Stimulated activated CD4-positive, alpha-beta T cell treated with anti-CD3 and anti-CD28 coated beads, Interleukin-4, amount 100 ng/mL, for 24 hours (primary cell): Measurements from ENCODE around the gene RNF14.
"Not testable (repeated sequence)": the region's sequence is repeated elsewhere in the genome, so short reads cannot be mapped to it uniquely, and the experiment has no call there.

ENCODE experiments used
- DNase-seq: peaks from one replicate; pipeline ENCODE4 v3.0.0-alpha.2; 2020

RNF14 gene

DNA sequence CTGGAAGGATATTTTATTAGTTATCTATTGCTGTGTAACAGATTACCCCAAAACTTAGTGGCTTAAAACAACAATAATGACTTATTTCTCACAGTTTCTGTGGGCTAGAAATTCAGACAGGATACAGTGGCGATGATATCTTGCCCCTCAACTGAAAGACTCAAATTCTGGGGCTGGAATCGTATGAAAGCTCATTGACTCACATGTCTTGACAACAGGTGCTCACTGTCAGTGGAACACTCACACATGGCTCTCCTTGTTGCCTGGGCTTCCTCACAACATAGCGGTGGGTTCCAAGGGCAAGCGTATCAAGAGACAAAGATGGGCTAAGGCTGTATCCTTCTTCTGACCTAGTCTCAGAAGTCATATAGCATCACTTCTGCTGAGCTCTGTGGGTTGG, 47.7 kb downstream of the RNF14 start:
- DNase-seq: peak; percentile 68

DNA sequence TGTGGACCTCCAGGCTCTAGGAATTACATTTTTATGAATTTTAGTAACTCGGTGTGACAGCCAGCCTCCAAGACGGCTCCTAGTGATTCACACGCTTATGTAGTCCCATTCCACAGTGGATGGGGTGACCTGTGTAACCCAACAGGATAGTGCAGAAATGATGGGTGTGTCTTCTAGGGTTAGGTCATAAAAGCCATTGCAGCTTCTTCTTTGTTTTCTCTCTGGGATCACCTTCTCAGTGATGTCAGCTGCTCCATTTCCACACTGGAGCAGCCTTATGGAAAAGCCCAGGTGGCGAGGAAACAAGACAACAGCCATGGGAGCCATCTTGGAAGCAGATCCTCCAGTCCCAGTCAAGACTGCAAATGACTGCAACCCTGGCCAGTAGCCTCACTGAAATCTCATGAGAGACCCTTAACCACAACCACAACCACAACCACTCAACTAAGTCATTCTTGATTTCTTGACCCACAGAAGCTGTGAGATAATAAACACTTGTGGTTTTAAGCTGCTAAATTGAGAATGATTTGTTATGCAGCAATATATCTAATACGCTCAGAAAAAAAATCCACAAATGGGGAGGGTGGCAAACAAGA, 49.0 kb downstream of the RNF14 start:
- peak; percentile 14 for DNase-seq

DNA sequence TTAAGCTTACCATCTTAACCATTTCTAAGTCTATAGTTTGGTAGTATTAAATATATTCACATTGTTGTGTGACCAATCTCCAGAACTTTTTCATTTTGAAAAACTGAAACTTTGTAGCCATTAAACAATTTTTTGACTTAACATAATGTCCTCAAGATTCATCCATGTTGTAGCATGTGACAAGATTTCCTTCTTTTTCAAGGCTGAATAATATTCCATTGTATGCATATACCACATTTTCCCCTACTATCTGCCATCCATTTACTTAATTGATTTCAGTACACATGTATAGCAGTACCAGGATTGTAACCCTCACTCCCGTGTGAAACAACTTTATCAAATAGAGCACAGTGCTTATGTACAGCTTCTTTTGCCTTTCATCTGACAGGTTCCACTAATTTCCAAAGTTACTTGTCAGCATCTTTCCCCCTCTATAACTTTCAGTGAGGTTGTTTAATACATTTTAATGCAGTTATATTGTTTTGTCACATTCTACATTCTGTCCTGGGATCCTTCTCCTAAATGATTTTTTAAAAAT, 51.3 kb downstream of the RNF14 start:
- no peak for DNase-seq

DNA sequence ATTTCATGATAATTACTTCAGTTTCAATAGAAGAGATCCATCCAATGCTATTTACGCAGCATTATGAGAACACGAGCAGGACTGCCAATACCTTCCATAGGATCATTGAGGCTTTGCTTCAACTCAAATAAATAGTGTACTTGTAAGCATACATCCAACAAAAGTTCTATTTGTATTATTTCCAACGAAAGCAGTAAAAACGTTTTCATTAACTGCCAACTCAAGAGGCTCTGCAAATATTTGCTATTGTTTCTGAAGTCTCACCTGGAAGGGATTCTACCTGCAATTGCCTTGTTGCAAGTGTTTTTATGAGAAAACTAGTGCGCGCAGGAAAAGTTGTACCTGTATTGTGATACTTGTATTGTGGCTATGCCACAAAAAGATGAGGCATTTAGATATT, 54.9 kb downstream of the RNF14 start:
- DNase-seq: no peak

DNA sequence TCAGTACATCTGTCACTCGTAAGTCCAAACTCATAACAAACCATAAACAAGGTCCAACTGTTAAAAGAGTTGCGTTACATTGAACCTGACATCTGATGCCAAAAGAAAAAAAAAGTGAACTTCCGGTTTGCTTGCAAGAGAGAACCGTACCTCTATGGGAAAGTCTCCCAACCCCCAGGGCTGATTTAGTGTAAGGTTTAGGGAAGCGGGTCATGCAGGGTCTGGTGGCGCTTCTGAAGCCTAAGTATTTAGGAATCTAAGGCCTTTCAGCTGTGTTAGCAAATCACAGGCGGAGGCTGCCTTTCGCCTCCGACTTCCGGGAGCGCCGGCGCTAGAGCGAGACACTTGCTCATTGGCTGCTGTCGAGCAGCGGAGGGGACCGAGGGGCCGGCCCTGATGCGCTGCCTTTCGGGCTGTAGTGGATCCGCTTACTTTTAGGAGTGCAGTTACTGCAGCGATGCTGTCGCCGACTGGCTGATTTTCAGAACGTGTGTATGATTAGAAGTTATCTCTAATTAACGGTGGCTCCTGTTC, 55.9 kb downstream of the RNF14 start:
- DNase-seq: peak; percentile 87

DNA sequence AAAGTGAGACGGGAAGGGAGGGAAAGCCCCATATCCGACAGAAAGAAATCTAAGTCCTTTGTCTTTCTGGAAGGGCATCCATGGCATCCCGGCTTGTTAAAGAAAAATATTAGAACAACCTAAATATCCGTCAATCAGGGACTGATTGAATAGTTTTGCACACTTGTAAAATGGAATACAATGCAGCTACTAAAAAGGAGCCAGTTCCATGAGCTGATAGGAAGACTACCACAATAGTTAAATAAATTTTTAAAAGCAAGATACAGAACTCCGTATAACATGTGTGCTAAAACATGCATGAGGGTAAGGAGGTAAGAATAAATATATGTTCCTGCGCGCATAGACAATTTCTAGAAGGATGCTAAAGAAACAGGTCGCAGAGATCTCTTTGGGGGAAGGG, 56.7 kb downstream of the RNF14 start:
- no peak for DNase-seq

DNA sequence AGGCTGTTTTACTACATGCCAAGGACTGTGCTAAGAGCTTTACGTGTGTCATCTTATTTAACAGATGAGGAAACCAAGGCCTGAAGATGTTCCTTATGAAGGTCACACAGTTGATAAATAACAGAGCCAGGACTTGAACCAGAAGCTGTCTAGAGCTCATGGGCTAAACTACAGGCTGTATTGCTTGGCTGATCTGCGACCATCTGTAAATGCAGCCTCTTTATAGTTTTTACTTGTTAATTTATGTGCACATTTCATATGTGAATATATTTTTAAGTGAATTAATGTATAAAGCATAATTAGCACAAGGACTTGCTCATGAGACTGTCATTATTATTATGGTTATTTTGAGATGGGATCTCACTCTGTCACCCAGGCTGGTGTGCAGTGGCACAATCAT, 63.2 kb downstream of the RNF14 start:
- DNase-seq: no peak

DNA sequence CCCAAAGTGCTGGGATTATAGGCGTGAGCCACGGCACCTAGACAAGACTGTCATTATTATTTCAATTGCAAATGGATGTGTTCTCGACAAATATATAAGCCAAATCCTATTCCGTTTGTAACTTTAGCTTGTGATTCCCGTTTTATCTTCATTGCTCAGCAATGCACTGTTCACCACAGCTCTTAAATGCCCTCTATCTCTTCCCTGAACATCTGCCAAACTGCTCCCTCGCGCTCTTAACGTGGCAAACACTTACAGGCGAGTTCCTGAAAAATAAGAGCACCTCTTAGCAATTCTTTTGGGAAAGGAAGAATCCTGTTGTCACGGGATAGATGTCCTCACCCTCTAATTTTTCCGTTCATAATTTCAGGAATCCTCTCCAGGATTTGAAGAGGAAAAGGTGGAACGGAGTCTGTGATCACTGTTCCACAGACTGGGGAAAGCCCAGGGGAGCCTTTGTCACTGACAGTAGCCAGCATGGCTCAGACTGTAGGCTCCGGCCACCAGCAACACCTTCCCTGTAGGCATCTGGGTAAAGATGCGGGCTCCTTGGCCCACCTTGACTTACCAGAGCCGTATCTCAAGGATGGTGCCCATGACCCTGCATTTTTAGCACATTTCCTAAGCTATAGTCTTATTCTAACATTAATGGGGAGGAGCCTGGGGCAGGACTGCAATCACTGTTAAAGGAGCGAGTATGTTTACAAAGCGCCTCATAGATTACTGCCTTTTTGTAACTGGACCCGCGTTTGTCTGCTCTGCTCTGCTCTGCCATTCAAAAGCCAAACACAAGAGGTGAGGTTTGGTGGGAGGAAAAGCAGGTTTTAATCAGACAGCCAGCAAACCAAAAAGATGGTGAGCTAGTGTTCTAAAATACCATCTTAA, 64.1 kb downstream of the RNF14 start:
- DNase-seq: no peak

DNA sequence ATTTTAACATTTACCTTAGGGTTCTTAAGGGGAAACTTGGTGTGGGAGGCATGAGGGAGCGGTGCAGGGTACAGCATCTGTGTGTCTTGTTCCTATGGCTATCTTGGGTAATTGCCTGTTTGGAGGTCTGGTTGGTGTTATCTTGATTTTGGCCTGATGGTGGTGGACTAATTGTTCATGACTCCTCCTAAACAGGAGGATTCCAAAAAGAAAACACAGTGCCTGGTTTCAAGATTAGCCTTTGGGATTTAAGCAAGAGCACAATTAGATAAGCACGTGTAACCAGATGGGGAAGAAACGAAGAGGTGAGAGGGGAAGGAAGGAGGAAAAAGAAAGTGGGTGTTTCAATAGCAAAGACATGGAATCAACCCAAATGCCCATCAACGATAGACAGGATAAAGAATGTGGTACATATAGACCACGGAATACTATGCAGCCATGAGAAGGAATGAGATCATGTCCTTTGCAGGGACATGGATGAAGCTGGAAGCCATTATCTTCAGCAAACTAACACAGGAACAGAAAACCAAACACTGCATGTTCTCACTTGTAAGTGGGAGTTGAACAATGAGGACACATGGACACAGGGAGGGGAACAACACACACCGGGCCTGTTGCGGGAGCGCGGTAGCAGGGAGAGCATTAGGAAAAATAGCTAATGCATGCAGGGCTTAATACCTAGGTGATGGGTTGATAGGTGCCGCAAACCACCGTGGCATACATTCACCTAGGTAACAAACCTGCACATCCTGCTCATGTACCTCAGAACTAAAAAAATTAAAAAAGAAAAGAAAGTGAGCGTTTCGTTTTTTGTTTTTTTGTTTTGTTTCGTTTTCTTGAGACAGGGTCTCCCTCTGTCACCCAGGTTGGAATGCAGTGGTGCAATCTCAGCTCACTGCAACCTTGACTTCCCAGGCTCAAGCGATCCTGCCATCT, 65.0 kb downstream of the RNF14 start:
- not testable (repeated sequence) for DNase-seq

DNA sequence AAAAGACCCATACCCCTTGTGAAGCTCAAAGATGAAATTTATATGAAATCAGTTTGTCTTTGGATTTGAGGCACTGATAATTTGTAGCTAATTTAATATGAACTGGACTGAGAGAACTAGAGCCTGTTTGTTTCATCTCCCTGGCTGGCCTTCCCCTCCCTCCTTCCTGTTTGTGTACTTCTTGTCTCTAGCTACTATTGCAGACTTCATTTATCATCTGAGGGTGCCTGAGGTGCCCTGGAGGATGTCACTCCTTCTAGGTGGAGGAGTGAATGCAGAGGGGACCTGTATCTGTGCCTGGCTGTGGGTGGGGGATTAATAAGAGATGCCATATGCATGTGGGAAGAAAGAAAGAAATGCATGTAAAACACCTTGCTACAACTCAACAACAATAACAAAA, 66.1 kb downstream of the RNF14 start:
- no peak for DNase-seq

DNA sequence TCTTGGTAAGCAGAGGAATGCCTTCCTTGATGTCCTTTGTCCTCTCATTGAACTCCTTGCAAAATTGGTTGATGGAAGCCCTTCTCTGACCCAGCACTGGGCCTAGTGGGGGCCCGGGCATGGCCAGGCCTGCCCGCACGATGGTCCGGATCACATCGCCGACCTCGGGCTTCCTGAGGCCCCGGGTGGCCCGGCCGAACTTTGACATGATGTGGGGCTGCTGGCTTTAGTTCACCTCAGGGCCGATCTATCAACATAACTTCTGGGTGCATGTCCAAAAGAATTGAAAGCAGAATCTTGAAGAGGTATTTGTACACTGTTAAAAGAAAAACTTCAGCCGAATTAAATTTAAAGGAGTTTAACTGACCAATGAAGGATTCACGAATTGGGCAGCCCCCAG, 68.0 kb downstream of the RNF14 start:
- DNase-seq: no peak

DNA sequence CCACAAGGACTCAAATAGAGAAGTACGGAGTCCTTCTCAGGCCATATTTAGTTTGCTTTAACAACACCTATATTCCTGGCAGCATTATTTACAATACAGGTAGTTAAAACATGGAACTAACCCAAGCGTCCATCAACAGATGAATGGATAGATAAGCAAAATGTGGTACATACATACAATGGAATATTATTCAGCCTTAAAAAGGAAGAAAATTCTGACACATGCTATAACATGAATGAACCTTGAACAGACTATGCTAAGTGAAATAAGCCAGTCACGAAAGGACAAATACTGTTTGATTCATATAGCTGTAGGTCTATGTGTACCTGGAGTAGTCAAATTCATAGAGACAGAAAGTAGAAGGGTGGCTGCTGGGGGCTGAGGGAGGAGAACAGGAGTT, 68.7 kb downstream of the RNF14 start:
- not testable (repeated sequence) for DNase-seq

DNA sequence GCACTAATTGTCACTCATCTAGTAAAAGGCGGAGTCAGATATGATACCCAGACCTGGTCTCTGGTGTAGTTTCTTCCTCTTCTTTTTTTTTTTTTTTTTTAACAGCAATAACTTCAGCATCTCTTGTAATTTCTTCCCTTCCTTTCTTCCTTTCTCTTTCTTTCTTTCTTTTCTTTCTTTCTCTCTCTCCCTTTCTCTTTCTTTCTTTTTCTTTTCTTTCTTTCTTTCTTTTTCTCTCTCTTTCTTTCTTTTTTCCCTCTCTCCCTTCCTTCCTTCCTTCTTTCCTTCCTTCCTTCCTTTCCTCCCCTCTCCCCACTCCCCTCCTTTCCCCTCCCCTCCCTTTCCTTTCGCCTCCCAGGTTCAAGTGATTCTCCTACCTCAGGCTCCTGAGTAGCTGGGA, 69.8 kb downstream of the RNF14 start:
- no peak for DNase-seq
